GM10266 (cell line): ENCODE data around the gene CRKL.
"Not testable (repeated sequence)": the region's sequence is repeated elsewhere in the genome, so short reads cannot be mapped to it uniquely, and the experiment has no call there.

Experiments used
- DNase-seq: peaks from one replicate; pipeline ENCODE4 v3.0.0; 2012; ENCODE audit errors: extremely low spot score
- CTCF ChIP-seq: IDR thresholded peaks from 2 replicates; pipeline ENCODE4 v1.5.1; 2012; ENCODE audit warnings: mild to moderate bottlenecking, low read depth; ENCODE audit not compliant: control insufficient read depth, insufficient read depth; ENCODE audit errors: missing control alignments

Gene CRKL

GRCh38 chr22:20889025-20889704 lies 28.0 kb upstream of the CRKL start:
- TF ChIP-seq CTCF, result no peak
- DNase-seq, result no peak

GRCh38 chr22:20889904-20890540 lies 27.2 kb upstream of the CRKL start:
- DNase-seq, result no peak
- TF ChIP-seq CTCF, result no peak

GRCh38 chr22:20890975-20891374 lies 26.2 kb upstream of the CRKL start:
- no peak for DNase-seq
- TF ChIP-seq CTCF, result no peak

- DNase-seq, result not testable (repeated sequence)
These were observed 19.5 kb upstream of the CRKL start for GRCh38 chr22:20897737-20898136.

- no peak for DNase-seq
- no peak for TF ChIP-seq CTCF
These were observed 17.3 kb upstream of the CRKL start for GRCh38 chr22:20899827-20900423.

GRCh38 chr22:20901093-20902033 lies 15.8 kb upstream of the CRKL start:
- DNase-seq, result not testable (repeated sequence)

GRCh38 chr22:20903093-20903492 lies 14.1 kb upstream of the CRKL start:
- no peak for TF ChIP-seq CTCF
- no peak for DNase-seq
